ENCODE results near the gene MGP. TPM values are rescaled to one million over a fixed set of nuclear protein-coding genes. Genes with fewer than 3 reads are reported as not detected.

MGP gene
- total RNA-seq, 1 experiment from 2014 or later, result 0.96 TPM

GRCh38 chr12:14846876-14847580 is 38.6 kb downstream of the MGP start:
- H3K36me3 Mint-ChIP-seq, result no peaks in the 10 kb centered on the region
- DNase-seq (ENCODE audit: low spot score) (no peak), ATAC-seq (no peak)
- TF ChIP-seq TP53 (CRISPR knock-in tag; IDR thresholded peaks at IDR 0.05), result no peak
- TF ChIP-seq FOXK1 (CRISPR knock-in tag; IDR thresholded peaks at IDR 0.05), result no peak
- TF ChIP-seq OVOL2 (CRISPR knock-in tag; IDR thresholded peaks at IDR 0.05; ENCODE audit: borderline replicate concordance), result no peak
- no peak for TF ChIP-seq ESRRA (CRISPR knock-in tag; IDR thresholded peaks at IDR 0.05; ENCODE audit: borderline replicate concordance)
- TF ChIP-seq GABPB1 (CRISPR knock-in tag; IDR thresholded peaks at IDR 0.05), result no peak
- TF ChIP-seq ARID4B (CRISPR knock-in tag; IDR thresholded peaks at IDR 0.05; ENCODE audit: borderline replicate concordance), result no peak
- TF ChIP-seq ZMAT4 (CRISPR knock-in tag; IDR thresholded peaks at IDR 0.05), result no peak
- TF ChIP-seq ZNF512 (CRISPR knock-in tag; IDR thresholded peaks at IDR 0.05; ENCODE audit: borderline replicate concordance), result no peak
- no peak for TF ChIP-seq ZNF263 (CRISPR knock-in tag; IDR thresholded peaks at IDR 0.05; ENCODE audit: low read depth)
- no peak for TF ChIP-seq SP1 (CRISPR knock-in tag; conservative IDR thresholded peaks at IDR 0.05)
- ChIA-PET CTCF (interaction anchor here (1.2 to 2.3 kb wide), 4 partner anchors 36 to 374 kb away, joined by 4 to 13 read pairs (median 6); partner anchors contain the start of gene RERG), POLR2A (no interaction called here)
- H3K27ac Mint-ChIP-seq, result no peak overlapping the region
- peaks cover 4% of the 10 kb centered on the region for H3K27me3 Mint-ChIP-seq (ENCODE audit: low read depth)
- no peaks in the 10 kb centered on the region; the same call in 1 of the 2 replicates for H3K4me1 Mint-ChIP-seq
- H3K9me3 Mint-ChIP-seq, result no peaks in the 10 kb centered on the region
- no peak overlapping the region for H3K4me3 Mint-ChIP-seq

- Mint-ChIP-seq H3K9me3 (no peaks in the 10 kb centered on the region), H3K27ac (no peak overlapping the region), H3K27me3 (ENCODE audit: low read depth) (peaks cover 4% of the 10 kb centered on the region), H3K4me3 (no peak overlapping the region), H3K36me3 (no peaks in the 10 kb centered on the region), H3K4me1 (no peaks in the 10 kb centered on the region; the same call in 1 of the 2 replicates)
- ChIA-PET POLR2A (no interaction called here), CTCF (interaction anchor here (0.5 to 1.1 kb wide), 7 partner anchors 8 to 375 kb away, joined by 3 to 9 read pairs (median 3); partner anchors contain the start of gene RERG)
- no peak for DNase-seq (ENCODE audit: low spot score)
- TF ChIP-seq ZBTB43 (CRISPR knock-in tag; IDR thresholded peaks at IDR 0.05) (no peak), E2F5 (CRISPR knock-in tag; IDR thresholded peaks at IDR 0.05) (no peak), ZSCAN18 (CRISPR knock-in tag; IDR thresholded peaks at IDR 0.05) (no peak)
- ATAC-seq, result no peak
Observed at GRCh38 chr12:14846042-14846587, 39.5 kb downstream of the MGP start.

Measured in WTC11 (cell line).